Suprapubic skin (tissue), 3 donors: ENCODE measurements around the gene GALR3.
A peak's percentile ranks its signal among the peaks of the same experiment; 100 is the strongest.

Experiments
- EP300 ChIP-seq: sonication (generic); formaldehyde crosslinking; IDR thresholded peaks from one replicate; pipeline ENCODE4 v1.6.1; 2017; ENCODE audit warnings: antibody characterized with exemption
- TF ChIP-seq, protein P1 (sequence below), 2 donors: fragments of 200-600 bp in 1 of 2; fragments of 450-650 bp in 1 of 2; sonication (generic) in 1 of 2; IDR thresholded peaks; one replicate each; pipeline ENCODE4 v1.5.1; 2016 to 2019; ENCODE audit warnings: antibody characterized with exemption in 2 of 2, mild to moderate bottlenecking in 1 of 2, moderate library complexity in 1 of 2

GRCh38 chr22:37781434-37782059, 41.6 kb upstream of the GALR3 start:
- TF ChIP-seq, protein P1, sequence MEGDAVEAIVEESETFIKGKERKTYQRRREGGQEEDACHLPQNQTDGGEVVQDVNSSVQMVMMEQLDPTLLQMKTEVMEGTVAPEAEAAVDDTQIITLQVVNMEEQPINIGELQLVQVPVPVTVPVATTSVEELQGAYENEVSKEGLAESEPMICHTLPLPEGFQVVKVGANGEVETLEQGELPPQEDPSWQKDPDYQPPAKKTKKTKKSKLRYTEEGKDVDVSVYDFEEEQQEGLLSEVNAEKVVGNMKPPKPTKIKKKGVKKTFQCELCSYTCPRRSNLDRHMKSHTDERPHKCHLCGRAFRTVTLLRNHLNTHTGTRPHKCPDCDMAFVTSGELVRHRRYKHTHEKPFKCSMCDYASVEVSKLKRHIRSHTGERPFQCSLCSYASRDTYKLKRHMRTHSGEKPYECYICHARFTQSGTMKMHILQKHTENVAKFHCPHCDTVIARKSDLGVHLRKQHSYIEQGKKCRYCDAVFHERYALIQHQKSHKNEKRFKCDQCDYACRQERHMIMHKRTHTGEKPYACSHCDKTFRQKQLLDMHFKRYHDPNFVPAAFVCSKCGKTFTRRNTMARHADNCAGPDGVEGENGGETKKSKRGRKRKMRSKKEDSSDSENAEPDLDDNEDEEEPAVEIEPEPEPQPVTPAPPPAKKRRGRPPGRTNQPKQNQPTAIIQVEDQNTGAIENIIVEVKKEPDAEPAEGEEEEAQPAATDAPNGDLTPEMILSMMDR (IDR thresholded peaks at IDR 0.05): peak in 1 of 2 donors; percentile 40
- no peak for TF ChIP-seq EP300
